HG02981 (cell line): Measurements from ENCODE around the gene FAM83C.

ENCODE experiments used
- ATAC-seq: cut with Tn5 transposase; IDR thresholded peaks from one replicate; pipeline ENCODE4 v1.9.1; 2021; ENCODE audit warnings: mild to moderate bottlenecking, moderate library complexity; ENCODE audit not compliant: unreplicated experiment

FAM83C gene

GRCh38 chr20:35238735-35239134 is 53.5 kb downstream of the FAM83C start:
- no peak for ATAC-seq

- ATAC-seq = no peak
Measured at GRCh38 chr20:35238170-35238569, 54.1 kb downstream of the FAM83C start.

DNA sequence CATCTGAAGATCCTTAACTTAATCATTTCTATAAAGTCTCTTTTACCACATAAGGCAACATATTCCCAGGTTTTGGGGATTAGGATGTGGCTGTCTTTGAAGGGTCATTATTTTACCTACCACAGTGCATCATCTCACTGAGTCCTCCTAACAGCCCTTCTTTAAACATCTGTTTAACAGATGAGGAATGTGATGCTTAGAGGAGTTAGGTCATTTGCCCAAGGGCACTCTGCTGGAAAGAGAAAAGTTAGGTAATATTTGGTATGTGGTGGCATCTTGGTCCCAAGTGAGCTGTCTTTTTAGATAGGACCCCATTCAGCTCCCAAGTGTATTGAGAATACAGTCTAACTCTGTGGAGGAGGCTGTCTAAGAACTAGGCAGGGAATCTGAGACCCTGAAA is 54.7 kb downstream of the FAM83C start:
- no peak for ATAC-seq

DNA sequence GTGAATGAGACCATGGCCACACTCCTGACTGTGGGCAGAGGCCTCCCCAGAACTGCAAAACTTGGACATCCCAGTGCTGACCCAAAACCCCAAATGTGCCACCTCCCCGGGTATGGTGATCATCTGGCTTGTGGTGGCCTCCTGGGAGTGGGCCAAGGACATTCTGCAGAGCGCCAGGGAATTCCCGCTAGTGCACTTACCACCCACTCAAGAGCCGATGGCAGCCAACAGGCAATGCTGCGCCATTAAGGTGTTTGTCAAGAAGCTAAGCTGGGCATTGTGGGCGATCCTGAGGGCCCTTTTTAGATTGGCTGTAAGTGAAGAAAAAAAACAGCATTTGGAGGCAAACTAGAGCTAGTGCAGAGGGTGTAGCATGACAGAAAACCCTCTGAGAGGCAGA is 56.3 kb downstream of the FAM83C start:
- ATAC-seq = no peak
